Thyroid gland (tissue), 4 donors: Measurements from ENCODE around the gene SPG7. TPM values are rescaled to one million over a fixed set of nuclear protein-coding genes. Genes with fewer than 3 reads are reported as not detected.

ENCODE experiments used
- DNase-seq, 2 donors: peaks; one replicate each; pipeline ENCODE4 v3.0.0-alpha.2; 2019
- H3K27ac ChIP-seq, 3 donors: fragments of 200-600 bp; sonication (generic); 1 replicate in 2 of 3; 2 replicates in 1 of 3; pipeline ENCODE4 v1.5.1; 2016 to 2019; ENCODE audit warnings: mild to moderate bottlenecking in 1 of 3, moderate library complexity in 1 of 3
- H3K27me3 ChIP-seq: fragments of 200-600 bp; sonication (generic); one replicate; pipeline ENCODE4 v1.5.1; 2019
- H3K36me3 ChIP-seq, 2 donors: fragments of 200-600 bp; sonication (generic); one replicate each; pipeline ENCODE4 v1.5.1; 2016 to 2019
- H3K4me1 ChIP-seq, 2 donors: fragments of 200-600 bp; sonication (generic); one replicate each; pipeline ENCODE4 v1.5.1; 2017 to 2019
- H3K4me3 ChIP-seq, 3 donors: fragments of 200-600 bp; sonication (generic); replicated peaks in 1 of 3; 1 replicate in 2 of 3; 2 replicates in 1 of 3; pipeline ENCODE4 v1.5.1; 2016; ENCODE audit warnings: mild to moderate bottlenecking in 1 of 3
- H3K9me3 ChIP-seq: fragments of 200-600 bp; sonication (generic); one replicate; pipeline ENCODE4 v1.5.1; 2017
- POLR2A ChIP-seq, 2 donors: fragments of 450-650 bp; IDR thresholded peaks; one replicate each; pipeline ENCODE4 v1.6.1; 2017; ENCODE audit warnings: antibody characterized with exemption in 2 of 2, mild to moderate bottlenecking in 2 of 2, moderate library complexity in 1 of 2
- WGBS, 2 donors: methylation state at CpG; one replicate each; pipeline ENCODE4 v1.1.5; 2017; 5-methylcytosine and 5-hydroxymethylcytosine counted together
- intact Hi-C: fragments of 100-400 bp; cut with DNase I; formaldehyde crosslinking; loops from one replicate; pipeline ENCODE4 v1.15.1; 2023
- total RNA-seq, 4 donors: library from RNA; depleted of rRNA; stranded (reverse); fragments of >200 nt; gene quantifications; one replicate each; pipeline ENCODE4 v1.2.3, GENCODE V29; 2016
- TF ChIP-seq, protein P1 (sequence below), 6 experiments: fragments of 200-600 bp in 3 of 6; fragments of 450-650 bp in 3 of 6; sonication (generic) in 3 of 6; IDR thresholded peaks; one replicate each; pipeline ENCODE4 v1.5.1; 2016 to 2019; ENCODE audit warnings: antibody characterized with exemption in 6 of 6, mild to moderate bottlenecking in 2 of 6, inconsistent platforms in 1 of 6, moderate library complexity in 1 of 6

The SPG7 gene
- total RNA-seq, 4 donors from 2014 or later: 218 to 392 (median 285) TPM

DNA sequence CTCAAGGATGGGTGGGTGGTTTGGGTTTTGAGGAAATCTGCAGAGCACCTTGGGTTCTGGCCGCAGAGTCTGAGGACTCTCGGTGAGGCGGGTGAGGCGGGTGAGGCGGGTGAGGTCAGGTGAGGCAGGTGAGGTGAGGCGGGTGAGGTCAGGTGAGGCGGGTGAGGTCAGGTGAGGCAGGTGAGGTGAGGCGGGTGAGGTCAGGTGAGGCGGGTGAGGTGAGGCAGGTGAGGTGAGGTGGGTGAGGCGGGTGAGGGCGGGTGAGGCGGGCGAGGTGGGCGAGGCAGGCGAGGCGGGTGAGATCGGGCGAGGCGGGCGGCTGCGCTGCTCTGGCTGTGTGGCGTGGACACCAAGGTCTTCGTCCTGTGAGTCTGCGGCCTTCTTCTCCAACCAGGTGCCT lies 28.2 kb downstream of the SPG7 start:
- TF ChIP-seq, protein P1, sequence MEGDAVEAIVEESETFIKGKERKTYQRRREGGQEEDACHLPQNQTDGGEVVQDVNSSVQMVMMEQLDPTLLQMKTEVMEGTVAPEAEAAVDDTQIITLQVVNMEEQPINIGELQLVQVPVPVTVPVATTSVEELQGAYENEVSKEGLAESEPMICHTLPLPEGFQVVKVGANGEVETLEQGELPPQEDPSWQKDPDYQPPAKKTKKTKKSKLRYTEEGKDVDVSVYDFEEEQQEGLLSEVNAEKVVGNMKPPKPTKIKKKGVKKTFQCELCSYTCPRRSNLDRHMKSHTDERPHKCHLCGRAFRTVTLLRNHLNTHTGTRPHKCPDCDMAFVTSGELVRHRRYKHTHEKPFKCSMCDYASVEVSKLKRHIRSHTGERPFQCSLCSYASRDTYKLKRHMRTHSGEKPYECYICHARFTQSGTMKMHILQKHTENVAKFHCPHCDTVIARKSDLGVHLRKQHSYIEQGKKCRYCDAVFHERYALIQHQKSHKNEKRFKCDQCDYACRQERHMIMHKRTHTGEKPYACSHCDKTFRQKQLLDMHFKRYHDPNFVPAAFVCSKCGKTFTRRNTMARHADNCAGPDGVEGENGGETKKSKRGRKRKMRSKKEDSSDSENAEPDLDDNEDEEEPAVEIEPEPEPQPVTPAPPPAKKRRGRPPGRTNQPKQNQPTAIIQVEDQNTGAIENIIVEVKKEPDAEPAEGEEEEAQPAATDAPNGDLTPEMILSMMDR (IDR thresholded peaks at IDR 0.05): no peak
- no peak for TF ChIP-seq POLR2A (IDR thresholded peaks at IDR 0.05)
- Histone ChIP-seq H3K4me1 (no peaks in the 10 kb centered on the region), H3K27ac (no peak overlapping the region), H3K27me3 (no peaks in the 10 kb centered on the region), H3K36me3 (peaks cover 46 to 56% of the 10 kb centered on the region in 2 donors), H3K4me3 (no peak overlapping the region), H3K9me3 (no peaks in the 10 kb centered on the region)
- no peak for DNase-seq
- 94 to 97% methylated on average over 24 of the region's 24 CpGs for WGBS, 2 donors
- intact Hi-C loops: no loop called here

DNA sequence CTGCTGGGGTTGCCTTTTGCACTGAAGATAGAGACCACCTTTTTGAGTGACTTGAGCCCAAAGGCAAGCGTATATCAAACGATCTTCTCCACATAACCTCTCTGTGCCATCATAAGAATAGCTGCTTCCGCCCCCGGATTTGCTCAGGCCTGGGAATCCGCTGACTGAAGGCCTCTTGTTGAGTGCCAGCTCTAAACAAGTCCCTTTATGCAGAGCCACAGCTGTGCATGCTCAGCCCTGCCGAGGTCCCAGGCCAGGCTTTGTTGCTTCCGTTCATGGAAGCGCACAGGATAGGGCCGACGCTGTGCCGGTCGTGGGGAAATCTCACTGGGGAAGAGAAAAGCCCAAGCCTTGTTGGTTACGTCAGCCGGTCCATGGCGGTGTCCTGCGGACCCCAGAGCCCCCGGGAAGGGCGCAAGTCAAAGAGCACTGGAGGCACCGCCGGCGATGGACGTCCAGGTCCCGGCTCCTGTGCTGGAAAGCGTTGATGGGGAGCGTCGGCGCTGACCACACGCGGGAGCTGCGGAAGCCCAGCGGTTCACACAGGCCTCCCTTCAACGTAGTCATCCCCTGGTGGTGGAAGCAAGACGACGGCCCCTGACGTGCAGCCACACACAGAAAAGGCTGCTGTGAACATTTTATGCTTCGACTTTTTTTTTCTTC lies 28.8 kb downstream of the SPG7 start:
- Histone ChIP-seq H3K27ac (no peak overlapping the region), H3K27me3 (no peaks in the 10 kb centered on the region), H3K4me1 (no peaks in the 10 kb centered on the region), H3K9me3 (no peaks in the 10 kb centered on the region), H3K36me3 (peaks cover 48 to 50% of the 10 kb centered on the region in 2 donors), H3K4me3 (no peak overlapping the region)
- TF ChIP-seq POLR2A (IDR thresholded peaks at IDR 0.05): no peak
- TF ChIP-seq, protein P1 (IDR thresholded peaks at IDR 0.05): no peak
- WGBS, 2 donors: 83 to 91% methylated on average over 28 to 35 of the region's 36 CpGs
- DNase-seq: no peak
- intact Hi-C loops: no loop called here

DNA sequence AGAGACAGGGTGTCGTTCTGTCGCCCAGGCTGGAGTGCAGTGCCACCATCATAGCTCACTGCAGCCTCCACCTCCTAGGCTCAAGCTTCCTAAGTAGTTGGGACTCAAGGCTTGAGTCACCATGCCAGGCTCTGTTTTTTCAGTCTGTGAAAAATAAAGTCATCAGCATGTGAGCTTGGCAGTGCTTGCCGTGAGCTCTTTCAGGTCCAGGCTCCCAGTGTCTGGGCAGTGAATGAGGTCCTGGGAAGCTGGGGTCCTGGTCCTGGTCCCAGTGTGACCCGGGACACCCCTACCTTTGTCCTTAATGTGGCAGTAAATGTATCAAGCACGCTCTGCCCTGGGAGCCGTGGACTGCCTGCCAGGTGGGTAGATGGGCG lies 29.3 kb downstream of the SPG7 start:
- TF ChIP-seq, protein P1 (IDR thresholded peaks at IDR 0.05): no peak
- no peak for TF ChIP-seq POLR2A (IDR thresholded peaks at IDR 0.05)
- H3K36me3 ChIP-seq: peaks cover 45% of the 10 kb centered on the region in 2 donors
- no peaks in the 10 kb centered on the region for H3K9me3 ChIP-seq
- no peaks in the 10 kb centered on the region for H3K27me3 ChIP-seq
- no peak overlapping the region for H3K27ac ChIP-seq
- no peak for DNase-seq
- no peaks in the 10 kb centered on the region for H3K4me1 ChIP-seq
- 90 to 96% methylated on average over 4 to 7 of the region's 7 CpGs for WGBS, 2 donors
- intact Hi-C loops: no loop called here
- H3K4me3 ChIP-seq: no peak overlapping the region

DNA sequence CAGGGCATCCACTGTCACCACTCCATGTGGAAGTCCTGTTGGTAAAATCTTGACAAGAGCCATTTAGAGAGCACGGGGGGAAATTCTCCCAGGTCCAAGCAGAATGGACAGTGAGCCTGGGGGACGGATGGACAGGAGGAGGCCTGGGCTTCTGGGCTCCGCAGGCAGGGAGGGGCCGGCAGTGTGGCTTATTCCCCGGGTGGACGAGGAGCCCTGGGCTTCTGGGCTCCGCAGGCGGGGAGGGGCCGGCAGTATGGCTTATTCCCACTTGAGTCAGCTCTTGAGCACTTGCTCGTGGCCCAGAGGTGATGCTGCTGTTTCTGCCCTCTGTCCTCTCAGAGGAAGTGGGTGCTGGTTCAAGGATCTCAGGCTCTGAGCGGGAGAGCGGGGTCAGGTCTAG lies 30.1 kb downstream of the SPG7 start:
- Histone ChIP-seq H3K36me3 (peaks cover 38 to 40% of the 10 kb centered on the region in 2 donors), H3K4me3 (no peak overlapping the region)
- intact Hi-C loops: no loop called here

DNA sequence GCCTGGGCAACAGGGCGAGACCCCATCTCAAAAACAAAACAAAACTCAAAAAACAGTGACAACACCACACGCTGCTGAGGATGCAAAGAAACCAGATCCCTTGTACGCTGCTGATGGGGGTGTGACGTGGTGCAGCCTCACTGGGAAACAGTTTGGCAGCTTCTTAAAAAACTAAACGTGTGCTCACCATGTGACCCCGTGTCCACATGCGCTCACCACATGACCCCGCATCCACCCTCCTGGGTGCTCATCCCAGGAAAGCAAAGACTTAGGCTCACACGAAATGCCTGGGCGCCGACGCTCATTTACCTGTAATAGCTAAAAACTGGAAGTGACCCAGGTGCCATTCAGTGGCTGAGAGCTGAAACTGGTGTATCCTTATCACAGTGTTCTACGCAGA lies 32.4 kb downstream of the SPG7 start:
- H3K4me3 ChIP-seq: no peak overlapping the region
- TF ChIP-seq, protein P1 (IDR thresholded peaks at IDR 0.05): no peak
- TF ChIP-seq POLR2A (IDR thresholded peaks at IDR 0.05): no peak
- H3K27me3 ChIP-seq: no peaks in the 10 kb centered on the region
- no peaks in the 10 kb centered on the region for H3K4me1 ChIP-seq
- intact Hi-C loops: no loop called here
- 87 to 96% methylated on average over 13 of the region's 13 CpGs for whole genome bisulfite sequencing, 2 donors
- no peak overlapping the region for H3K27ac ChIP-seq
- H3K9me3 ChIP-seq: no peaks in the 10 kb centered on the region
- no peak for DNase-seq
- peaks cover 32 to 40% of the 10 kb centered on the region in 2 donors for H3K36me3 ChIP-seq

More for the DNA sequence above, 30.1 kb downstream of the SPG7 start:
- no peak for DNase-seq
- no peak overlapping the region for H3K27ac ChIP-seq
- no peaks in the 10 kb centered on the region for H3K9me3 ChIP-seq
- TF ChIP-seq, protein P1 (IDR thresholded peaks at IDR 0.05): no peak
- no peak for TF ChIP-seq POLR2A (IDR thresholded peaks at IDR 0.05)
- WGBS, 2 donors: 94 to 96% methylated on average over 9 to 12 of the region's 12 CpGs
- no peaks in the 10 kb centered on the region for H3K27me3 ChIP-seq
- H3K4me1 ChIP-seq: no peaks in the 10 kb centered on the region
